Measurements from ENCODE around the gene TMEM120B.

The TMEM120B gene

DNA sequence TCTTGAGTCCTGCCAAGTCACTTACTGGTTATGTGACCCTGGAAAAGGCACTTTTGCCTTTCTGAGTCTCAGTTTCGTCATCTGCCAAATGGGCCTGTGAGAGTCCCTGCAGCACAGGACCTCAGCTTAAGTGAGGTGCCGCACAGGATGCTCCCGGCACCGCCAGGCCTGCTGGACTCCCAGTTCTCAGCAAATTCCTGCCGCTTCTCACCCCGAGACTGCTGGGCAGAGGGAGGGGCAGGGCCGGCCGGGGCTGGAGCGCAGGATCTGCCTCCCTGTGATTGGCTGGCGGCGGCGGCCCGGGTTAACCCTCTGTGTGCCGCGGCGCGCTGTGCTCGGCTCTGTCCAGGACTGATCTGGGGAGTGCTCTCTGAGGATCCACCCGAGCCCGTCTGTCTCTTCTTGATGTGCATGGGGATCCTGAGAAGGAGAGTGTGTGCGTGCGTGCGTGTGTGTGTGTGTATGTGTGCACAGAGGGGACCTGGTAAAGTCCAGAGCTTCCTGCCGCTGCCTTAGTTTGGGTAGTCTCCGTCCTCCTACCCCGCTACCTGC lies 99.8 kb downstream of the TMEM120B start (continued):
- TF ChIP-seq ZNF513 (tag by site-specific recombination; IDR thresholded peaks at IDR 0.05): no peak
- peak; percentile 89 for TF ChIP-seq ZNF24 (tag by site-specific recombination; IDR thresholded peaks at IDR 0.05)
- TF ChIP-seq PRDM4 (tag by site-specific recombination; IDR thresholded peaks at IDR 0.05): 0 out of 2 replicates have a peak, but pooled peaks have one; percentile 15
- TF ChIP-seq ZNF10 (tag by site-specific recombination; IDR thresholded peaks at IDR 0.05): no peak
- TF ChIP-seq ZNF580 (tag by site-specific recombination; IDR thresholded peaks at IDR 0.05): 0 out of 2 replicates have a peak, but pooled peaks have one; percentile 38
- TF ChIP-seq ZNF792 (tag by site-specific recombination; IDR thresholded peaks at IDR 0.05): no peak
- TF ChIP-seq ZNF76 (tag by site-specific recombination; IDR thresholded peaks at IDR 0.05; ENCODE audit: borderline replicate concordance, low read depth): no peak
- TF ChIP-seq ZNF530 (tag by site-specific recombination; IDR thresholded peaks at IDR 0.05; ENCODE audit: low read depth): no peak
- TF ChIP-seq, protein P1, sequence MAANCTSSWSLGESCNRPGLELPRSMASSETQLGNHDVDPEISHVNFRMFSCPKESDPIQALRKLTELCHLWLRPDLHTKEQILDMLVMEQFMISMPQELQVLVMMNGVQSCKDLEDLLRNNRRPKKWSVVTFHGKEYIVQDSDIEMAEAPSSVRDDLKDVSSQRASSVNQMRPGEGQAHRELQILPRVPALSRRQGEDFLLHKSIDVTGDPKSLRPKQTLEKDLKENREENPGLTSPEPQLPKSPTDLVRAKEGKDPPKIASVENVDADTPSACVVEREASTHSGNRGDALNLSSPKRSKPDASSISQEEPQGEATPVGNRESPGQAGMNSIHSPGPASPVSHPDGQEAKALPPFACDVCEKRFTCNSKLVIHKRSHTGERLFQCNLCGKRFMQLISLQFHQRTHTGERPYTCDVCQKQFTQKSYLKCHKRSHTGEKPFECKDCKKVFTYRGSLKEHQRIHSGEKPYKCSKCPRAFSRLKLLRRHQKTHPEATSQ (tag by site-specific recombination; IDR thresholded peaks at IDR 0.05): no peak
- no peak for TF ChIP-seq ZNF510 (tag by site-specific recombination; IDR thresholded peaks at IDR 0.05; ENCODE audit: insufficient replicate concordance)
- TF ChIP-seq, protein P2, sequence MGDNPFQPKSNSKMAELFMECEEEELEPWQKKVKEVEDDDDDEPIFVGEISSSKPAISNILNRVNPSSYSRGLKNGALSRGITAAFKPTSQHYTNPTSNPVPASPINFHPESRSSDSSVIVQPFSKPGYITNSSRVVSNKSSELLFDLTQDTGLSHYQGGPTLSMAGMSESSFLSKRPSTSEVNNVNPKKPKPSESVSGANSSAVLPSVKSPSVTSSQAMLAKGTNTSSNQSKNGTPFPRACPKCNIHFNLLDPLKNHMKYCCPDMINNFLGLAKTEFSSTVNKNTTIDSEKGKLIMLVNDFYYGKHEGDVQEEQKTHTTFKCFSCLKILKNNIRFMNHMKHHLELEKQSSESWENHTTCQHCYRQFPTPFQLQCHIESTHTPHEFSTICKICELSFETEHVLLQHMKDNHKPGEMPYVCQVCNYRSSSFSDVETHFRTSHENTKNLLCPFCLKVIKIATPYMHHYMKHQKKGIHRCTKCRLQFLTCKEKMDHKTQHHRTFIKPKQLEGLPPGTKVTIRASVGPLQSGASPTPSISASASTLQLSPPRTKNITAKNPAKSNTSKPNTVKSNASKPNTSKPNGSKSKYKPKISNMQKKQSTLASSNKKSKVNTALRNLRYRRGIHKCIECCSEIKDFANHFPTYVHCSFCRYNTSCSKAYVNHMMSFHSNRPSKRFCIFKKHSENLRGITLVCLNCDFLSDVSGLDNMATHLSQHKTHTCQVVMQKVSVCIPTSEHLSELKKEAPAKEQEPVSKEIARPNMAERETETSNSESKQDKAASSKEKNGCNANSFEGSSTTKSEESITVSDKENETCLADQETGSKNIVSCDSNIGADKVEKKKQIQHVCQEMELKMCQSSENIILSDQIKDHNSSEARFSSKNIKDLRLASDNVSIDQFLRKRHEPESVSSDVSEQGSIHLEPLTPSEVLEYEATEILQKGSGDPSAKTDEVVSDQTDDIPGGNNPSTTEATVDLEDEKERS (tag by site-specific recombination; IDR thresholded peaks at IDR 0.05): no peak
- no peak for TF ChIP-seq ZBTB20 (tag by site-specific recombination; IDR thresholded peaks at IDR 0.05)
- no peak for TF ChIP-seq IKZF3 (tag by site-specific recombination; IDR thresholded peaks at IDR 0.05)
- peak; percentile 34 for TF ChIP-seq ZBTB26 (tag by site-specific recombination; optimal IDR thresholded peaks at IDR 0.05)
- TF ChIP-seq ZNF202 (tag by site-specific recombination; IDR thresholded peaks at IDR 0.05; ENCODE audit: borderline replicate concordance): no peak
- TF ChIP-seq, protein P3, sequence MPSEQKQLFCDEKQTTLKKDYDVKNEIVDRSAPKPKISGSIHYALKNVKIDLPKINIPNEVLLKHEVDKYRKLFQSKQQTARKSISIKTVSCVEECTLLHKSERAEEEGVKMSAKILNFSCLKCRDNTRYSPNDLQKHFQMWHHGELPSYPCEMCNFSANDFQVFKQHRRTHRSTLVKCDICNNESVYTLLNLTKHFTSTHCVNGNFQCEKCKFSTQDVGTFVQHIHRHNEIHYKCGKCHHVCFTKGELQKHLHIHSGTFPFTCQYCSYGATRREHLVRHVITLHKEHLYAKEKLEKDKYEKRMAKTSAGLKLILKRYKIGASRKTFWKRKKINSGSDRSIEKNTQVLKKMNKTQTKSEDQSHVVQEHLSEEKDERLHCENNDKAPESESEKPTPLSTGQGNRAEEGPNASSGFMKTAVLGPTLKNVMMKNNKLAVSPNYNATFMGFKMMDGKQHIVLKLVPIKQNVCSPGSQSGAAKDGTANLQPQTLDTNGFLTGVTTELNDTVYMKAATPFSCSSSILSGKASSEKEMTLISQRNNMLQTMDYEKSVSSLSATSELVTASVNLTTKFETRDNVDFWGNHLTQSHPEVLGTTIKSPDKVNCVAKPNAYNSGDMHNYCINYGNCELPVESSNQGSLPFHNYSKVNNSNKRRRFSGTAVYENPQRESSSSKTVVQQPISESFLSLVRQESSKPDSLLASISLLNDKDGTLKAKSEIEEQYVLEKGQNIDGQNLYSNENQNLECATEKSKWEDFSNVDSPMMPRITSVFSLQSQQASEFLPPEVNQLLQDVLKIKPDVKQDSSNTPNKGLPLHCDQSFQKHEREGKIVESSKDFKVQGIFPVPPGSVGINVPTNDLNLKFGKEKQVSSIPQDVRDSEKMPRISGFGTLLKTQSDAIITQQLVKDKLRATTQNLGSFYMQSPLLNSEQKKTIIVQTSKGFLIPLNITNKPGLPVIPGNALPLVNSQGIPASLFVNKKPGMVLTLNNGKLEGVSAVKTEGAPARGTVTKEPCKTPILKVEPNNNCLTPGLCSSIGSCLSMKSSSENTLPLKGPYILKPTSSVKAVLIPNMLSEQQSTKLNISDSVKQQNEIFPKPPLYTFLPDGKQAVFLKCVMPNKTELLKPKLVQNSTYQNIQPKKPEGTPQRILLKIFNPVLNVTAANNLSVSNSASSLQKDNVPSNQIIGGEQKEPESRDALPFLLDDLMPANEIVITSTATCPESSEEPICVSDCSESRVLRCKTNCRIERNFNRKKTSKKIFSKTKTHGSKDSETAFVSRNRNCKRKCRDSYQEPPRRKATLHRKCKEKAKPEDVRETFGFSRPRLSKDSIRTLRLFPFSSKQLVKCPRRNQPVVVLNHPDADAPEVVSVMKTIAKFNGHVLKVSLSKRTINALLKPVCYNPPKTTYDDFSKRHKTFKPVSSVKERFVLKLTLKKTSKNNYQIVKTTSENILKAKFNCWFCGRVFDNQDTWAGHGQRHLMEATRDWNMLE (tag by site-specific recombination; conservative IDR thresholded peaks at IDR 0.05; ENCODE audit: low read depth): no peak
- no peak for TF ChIP-seq ZFP41 (tag by site-specific recombination; IDR thresholded peaks at IDR 0.05; ENCODE audit: borderline replicate concordance)
- no peak for TF ChIP-seq ZSCAN18 (tag by site-specific recombination; IDR thresholded peaks at IDR 0.05)
- TF ChIP-seq, protein P4, sequence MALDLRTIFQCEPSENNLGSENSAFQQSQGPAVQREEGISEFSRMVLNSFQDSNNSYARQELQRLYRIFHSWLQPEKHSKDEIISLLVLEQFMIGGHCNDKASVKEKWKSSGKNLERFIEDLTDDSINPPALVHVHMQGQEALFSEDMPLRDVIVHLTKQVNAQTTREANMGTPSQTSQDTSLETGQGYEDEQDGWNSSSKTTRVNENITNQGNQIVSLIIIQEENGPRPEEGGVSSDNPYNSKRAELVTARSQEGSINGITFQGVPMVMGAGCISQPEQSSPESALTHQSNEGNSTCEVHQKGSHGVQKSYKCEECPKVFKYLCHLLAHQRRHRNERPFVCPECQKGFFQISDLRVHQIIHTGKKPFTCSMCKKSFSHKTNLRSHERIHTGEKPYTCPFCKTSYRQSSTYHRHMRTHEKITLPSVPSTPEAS (tag by site-specific recombination; IDR thresholded peaks at IDR 0.05): 0 out of 2 replicates have a peak, but pooled peaks have one; percentile 18

Measured in HEK293 (cell line).